HG03280 (cell line): ENCODE results near the gene CHID1.

Source experiments
- ATAC-seq: cut with Tn5 transposase; IDR thresholded peaks from one replicate; pipeline ENCODE4 v1.9.1; 2021; ENCODE audit warnings: mild to moderate bottlenecking, moderate library complexity; ENCODE audit not compliant: unreplicated experiment

CHID1 gene

DNA sequence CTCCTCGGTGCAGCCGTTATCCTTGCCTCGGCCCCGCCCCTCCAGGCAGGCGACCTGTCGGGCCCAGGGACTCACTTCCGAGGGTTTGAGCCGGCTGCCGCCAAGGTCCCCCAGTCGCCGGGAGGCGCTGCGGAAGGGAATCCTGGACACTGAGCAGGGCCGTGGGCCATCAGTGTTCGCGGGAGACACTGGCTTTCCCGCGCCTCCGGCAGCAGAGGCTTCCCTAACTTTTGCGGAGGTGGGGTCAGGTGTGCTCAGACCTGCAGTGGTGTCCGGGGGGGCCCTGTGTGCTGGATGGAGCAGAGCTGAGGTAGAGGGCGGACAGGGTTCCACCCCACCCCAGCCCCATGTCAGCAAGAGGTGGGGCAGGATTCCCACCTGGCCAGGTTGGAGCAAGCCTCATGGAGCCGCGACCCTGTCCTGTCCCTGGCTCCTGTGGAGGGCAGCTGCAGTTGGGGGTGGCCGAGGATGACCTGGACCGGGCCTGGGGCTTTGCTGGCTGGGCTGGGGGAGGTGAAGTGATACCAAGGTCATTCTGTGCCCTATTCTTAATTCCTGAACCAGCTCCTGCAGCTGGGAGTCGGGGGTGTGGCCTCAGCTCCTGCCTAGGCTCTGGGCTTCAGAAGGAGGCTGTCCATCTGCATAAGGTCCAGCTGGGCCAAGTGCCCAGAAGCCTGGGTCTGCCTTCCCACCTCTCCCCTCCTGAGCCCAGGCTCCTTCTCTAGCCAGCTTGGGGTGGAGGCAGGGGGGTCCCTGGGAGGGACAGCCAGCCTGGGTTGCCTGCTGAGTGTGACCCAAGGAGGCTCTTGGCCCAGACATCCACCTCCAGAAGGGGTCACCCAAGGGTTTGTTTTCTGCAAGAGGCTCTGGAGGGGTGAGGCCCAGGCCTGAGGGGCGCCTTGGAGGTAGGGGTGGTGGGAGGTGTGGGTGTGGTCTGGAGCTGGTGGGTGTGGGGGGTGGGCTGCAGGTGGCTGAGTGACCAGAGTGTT lies 59.5 kb downstream of the CHID1 start:
- ATAC-seq: no peak

DNA sequence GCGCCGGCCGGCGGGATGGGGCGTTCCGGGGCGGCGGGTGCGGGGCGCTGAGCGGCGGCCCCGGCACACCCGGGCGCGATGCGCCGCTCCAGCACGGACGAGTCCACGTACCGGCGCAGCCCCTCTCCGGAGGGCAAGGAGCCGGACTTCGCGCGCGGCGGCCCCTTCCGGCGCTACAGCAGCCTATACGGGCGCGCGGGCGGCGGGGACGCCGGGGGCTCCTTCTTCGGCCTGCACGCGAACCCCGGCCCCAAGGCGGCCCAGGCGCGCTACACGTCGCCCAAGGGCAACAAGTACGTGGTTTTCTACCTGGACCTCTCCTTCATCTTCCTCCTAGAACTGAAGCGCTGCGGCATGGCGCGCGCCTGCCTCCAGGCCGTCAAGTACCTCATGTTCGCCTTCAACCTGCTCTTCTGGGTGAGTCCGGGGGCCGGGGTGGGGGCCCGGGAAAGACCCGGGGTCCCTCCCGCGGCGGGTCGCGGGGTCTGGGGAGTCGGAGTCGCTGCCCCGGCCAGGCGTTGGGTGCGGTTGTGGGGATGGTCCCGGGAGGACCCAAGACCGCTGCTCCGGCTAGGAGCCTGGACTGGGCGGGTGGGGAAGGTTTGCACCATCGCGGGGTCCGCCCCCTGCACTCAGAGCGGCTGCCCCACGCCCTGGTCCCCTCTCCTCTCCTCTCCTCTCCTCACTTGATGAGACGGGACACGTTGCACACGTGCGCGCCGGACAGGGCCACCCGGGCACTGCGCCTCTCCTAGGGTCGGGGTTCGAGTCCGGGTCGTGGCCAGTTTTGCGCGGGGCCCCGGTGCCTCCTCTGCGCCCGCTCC lies 60.4 kb downstream of the CHID1 start:
- ATAC-seq: no peak

- no peak for ATAC-seq
These were observed 61.3 kb downstream of the CHID1 start for GRCh38 chr11:849104-849824.

DNA sequence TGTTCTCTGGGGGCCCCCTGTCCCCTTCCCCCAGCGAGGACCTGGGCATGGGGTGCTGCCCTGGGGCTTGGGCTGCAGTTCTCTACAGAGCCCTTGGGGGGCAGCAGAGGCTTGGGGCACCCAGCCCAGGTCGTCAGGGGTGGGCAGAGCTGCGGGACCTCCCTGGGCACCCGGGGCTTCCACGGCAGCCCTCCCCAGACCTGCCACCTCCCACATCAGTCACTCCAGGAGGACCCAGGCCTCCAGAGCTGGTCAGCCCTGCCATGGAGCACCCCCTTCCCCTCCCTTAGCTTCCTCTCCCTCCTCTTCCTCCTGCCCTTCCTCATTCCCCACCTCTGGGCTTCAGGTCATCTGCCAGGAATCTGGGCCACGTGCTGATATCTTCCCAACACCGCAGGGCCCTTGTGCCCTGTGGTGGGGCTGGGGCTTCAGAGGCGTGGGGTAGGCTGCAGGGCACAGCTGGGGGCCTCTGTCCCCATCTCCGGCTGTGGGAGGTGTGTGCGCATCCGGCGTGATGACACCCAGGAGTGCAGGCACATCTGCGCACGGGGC lies 62.2 kb downstream of the CHID1 start:
- peak; percentile 40 for ATAC-seq

DNA sequence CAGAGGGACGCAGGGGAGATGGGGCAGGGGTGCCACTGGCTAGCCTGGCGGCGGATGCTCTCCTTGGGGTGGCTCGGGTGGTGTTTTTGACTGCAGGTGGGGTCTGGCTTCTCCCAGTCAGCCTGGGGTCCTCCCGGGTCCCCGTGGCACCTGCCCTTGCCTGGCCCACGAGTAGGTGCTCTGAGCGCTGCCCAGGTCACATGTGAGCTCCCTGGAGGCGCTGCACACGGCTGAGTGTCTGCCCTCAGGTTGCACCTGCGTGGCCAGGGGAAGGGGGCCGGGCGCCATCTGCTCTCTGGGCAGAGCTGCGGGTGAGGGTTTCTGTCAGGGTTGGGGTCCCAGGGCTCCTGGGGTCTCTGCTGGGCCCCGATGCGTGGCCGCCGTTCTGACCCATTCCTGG lies 62.7 kb downstream of the CHID1 start:
- ATAC-seq: no peak

DNA sequence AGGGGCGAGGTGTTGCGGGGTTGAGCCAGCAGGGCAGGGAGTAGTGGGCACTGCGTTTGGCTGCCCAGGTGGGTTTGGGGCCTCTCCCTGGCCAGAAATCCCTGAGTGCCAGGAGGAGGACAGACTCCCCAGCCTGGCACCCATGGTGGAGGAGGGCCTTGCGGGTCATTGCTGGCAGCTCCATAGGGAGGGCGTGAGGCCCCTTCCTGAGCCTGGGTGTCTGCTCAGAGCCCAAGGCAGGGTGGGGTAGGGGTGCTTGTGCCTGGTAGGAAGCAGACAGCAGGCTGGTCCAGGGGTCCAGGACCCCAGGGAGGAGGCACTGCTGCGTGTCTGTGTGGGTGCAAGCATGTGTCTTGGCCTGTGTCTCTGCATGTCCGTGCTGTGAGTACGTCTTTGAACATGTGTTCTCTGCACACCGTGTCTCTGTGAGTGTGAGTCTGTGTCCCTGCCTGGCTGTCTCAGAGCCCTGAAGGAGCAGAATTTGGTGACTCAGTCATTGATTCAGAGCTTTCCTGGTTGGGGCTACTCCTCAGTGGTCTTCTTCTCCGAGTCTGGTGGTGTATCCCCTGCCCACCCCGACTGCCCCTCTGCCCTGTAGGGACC lies 64.0 kb downstream of the CHID1 start:
- no peak for ATAC-seq

DNA sequence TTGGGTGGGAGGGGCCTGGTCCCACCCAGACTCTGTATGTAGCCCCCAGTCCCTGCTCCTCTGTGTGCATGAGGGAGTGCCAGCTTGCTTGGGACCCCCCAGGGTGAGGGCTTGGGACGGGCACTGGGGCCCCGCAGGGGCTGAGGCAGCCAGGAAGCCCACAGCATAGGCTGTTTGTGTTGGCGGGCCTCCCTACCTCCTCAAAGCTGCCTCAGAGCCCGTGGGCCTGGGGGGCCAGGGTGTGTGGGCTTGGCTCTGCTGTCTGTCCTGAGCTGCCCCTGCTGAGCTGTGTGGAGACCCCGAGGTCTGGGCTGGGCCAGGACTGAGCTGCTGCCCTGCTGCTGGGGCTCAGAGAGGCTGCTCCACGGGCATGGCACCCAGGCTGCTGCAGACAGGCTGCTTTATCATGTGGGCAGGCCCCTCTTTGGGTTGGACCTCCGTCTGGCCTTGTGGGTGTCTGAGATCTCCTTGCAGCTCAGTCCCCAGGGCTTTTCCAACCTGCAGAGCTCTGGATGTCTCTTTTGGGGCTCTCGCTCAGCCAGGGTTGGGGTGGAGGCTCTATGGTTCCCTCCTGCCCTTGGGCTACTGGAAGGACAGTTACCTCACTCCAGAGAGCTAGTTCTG lies 64.6 kb downstream of the CHID1 start:
- no peak for ATAC-seq

DNA sequence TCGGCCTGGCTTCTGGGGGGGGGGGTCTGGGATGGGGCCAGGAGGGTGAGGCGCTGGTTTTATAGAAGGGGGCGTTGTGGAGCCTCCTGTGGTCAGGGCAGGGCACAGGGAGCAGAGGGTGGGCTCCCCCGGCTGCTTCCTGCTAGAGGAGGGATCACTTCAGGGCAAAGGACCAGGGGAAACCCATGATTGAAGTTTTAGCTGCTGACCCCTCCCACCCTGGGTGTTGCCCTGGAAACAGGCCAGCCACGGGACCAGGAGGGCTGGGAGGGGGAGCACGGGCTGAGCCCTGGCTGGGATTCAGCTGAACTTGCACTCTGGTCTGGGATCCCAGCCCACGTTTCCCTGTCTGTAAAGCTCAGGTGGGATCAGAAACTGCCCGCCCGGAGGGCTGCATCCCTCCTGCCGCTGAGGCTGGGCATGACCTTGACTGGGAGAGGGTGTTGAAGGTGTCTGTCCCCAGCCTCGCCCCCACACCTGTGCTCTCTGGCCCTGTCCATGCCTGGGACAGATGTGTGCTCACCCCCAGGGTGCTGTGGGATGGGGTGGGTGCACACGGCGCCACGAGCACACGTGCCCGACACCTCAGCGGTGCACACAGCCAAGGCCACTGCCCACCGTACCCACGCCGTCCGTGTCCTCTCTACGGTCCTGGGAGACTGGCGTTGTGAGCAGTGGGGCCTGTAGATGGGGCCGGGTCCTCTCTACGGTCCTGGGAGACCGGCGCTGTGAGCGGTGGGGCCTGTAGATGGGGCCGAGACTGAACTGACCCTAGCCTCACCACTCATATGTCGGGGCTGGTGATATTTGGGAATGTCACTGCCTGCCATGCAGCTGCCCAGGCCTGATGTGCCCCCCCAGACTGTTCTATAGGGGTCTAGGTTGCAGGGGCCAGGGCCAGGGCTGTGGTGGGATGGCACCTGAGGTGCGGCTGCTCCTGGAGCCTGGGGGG lies 65.6 kb downstream of the CHID1 start:
- ATAC-seq: no peak

DNA sequence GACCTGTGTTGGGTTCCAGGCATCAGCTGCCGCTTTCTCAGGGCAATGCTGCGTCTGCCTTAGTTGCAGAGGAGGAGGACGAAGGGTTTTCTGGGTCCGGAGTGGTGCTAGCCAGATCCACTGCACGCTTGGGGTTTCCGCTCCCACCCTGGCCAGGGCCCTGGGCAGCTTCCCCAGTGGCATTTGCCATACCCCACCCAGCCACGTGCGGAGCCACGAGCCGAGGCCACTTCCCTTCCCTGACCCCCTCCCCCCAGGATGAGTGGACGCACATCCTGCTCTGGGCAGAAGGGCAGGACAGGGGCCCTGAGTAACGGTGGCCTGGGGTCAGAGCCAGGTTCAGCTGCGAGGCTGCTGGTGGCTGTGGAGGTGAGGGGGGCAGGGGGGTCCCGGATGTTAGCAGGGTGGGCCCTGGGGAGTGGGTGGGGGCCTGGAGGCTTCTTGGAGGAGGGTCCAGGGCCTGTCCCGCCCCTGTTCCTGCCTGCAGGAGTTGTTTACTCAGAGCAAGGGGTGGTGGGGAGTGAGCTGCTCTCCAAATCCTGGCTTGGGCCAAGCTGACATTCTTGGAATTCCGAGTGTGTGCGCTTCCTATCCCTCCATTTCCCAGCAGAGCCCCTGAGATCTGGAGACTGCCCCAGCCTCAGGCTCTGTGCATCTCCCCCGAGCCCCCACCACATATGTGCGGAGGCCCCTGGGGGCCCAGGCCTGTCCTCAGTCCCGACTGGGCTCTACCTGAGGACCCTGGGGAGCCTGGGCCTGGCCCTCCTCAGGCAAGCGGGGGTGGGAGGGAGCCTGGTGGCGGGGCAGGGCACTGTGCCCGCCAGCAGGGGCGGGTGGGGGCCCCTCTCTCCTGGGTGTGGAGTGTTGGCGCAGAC lies 66.6 kb downstream of the CHID1 start:
- no peak for ATAC-seq

GRCh38 chr11:843086-843734 lies 67.4 kb downstream of the CHID1 start:
- no peak for ATAC-seq

DNA sequence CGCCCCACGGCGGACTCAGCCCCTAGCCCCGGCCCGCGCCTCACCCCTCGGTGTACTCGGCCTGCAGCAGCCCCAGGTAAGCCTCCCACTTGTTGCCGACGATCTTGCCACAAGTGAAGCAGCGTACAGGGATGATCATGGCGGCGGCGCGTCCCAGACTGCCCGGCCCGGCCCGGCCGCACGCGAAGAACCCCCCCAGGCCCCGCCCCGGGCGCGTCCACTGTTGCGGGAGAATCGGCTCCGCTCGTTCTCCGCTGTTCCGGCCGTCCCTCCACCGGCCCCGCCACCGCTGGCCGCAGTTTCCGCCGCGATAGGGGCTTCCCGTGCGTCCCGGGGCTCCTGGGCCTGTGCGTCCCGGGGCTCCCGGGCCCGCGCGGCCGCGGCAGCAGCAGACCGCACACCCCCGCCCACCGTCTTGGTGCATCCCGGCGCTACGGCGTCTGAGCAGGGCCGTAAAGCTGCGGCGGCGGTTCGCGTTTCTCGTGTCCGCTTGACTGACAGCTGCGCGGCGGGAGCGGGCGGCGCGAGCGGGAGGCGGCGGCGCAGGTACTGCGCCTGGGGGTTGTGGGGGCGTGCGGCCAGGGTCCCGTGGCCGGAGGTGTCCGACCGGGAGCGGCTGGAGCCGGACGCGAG lies 68.1 kb downstream of the CHID1 start, which contains the start of the genes POLR2L and TSPAN4:
Gene POLR2L (minus strand): TSS at position 160 of the 633 bp plus-strand sequence. CDS start 21 bp downstream, at position 139.
Gene TSPAN4 (plus strand): TSS at position 483 of the 633 bp plus-strand sequence. CDS start 7,453 bp downstream, outside the sequence.
- peak; percentile 66 for ATAC-seq

- ATAC-seq: peak; percentile 6
These were observed 68.6 kb downstream of the CHID1 start for GRCh38 chr11:841981-842369.

DNA sequence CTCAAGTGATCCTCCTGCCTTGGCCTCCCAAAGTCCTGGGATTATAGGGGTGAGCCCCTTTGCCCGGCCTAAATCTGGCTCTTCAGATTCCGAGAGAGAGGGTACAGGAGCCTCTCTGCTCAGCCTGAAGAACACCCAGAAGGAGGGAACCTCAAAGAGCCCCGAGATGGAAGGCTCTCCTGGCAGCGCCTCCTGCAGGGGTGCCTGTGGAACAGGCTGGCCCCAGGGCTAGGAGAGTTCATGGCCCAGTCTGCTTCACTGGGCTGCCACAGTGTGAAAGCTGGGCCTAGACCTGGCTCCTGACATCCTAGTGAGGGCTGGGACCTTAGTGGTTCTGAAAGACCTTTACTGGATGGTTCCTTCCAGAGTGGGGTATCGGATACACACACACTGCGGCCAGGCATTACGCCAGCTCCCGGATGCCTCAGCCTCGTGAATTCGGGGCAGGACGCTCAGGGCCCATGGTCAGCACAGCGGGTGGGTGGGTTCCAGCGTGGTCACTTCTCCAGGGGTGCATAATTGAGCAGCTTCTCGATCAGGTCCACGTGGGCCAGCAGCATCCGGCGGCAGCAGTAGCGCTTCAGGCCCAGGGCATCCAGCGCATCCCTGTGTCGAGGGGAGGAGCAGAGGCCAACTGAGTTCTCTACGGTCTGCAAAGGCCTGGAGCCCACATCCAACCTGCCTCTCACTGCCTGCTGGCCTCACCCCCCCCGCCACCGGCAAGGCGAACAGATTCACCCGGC lies 70.6 kb downstream of the CHID1 start:
- ATAC-seq: no peak

GRCh38 chr11:839280-839623 lies 71.4 kb downstream of the CHID1 start:
- ATAC-seq: no peak

DNA sequence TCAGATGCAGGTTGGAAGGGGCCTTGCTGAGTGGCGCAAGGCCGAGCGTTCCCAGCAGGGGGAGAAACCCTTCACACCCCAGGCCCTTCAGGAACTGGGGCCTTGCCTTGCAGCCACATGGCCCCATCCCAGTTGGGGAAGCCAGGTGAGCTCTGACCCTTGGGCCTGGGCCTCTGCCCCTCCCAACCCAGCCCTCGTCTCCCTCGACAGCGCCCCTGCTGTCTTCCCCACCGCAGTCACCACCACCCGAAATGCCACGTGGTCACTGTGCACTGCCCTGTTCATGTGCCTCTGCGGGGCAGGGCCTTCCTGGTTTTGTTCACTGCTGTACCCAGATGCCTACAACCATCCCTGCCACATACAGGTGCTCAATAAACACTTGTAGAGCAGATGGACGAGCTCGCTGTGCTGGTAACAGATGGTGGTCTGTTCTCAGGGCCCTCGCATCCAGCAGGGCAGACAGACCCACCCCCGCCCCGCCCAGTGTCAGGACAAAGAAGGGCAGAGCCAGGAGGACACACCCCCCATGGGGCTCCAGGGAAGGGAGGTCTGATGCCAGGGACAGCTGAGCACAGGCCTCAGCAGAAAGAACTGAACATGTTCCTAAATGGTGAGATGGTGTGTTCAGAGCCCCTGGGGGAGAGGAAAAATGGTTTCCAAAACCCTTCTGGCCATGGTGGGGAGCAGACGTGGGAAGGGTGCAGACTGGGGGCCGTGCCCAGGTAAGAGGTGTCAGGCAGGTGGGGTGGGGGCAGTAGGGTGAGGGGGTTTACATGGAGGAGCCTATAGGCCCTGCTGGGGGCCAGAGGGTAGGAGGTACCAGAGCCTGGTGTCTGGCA lies 72.0 kb downstream of the CHID1 start:
- ATAC-seq: no peak
